HG03280 (cell line): ENCODE measurements around the gene FAM78B.
A peak's percentile ranks its signal among the peaks of the same experiment; 100 is the strongest.

Experiments used
- ATAC-seq: cut with Tn5 transposase; IDR thresholded peaks from one replicate; pipeline ENCODE4 v1.9.1; 2021; ENCODE audit warnings: mild to moderate bottlenecking, moderate library complexity; ENCODE audit not compliant: unreplicated experiment

Gene FAM78B

GRCh38 chr1:166121010-166121409 is 45.8 kb downstream of the FAM78B start:
- no peak for ATAC-seq

- ATAC-seq, result no peak
Observed at GRCh38 chr1:166120281-166120680, 46.5 kb downstream of the FAM78B start.

- no peak for ATAC-seq
Observed at GRCh38 chr1:166119471-166119965, 47.3 kb downstream of the FAM78B start.

- ATAC-seq, result no peak
Observed at GRCh38 chr1:166117776-166118175, 49.0 kb downstream of the FAM78B start.

GRCh38 chr1:166116026-166116425 is 50.8 kb downstream of the FAM78B start:
- no peak for ATAC-seq

- ATAC-seq, result no peak
Observed at GRCh38 chr1:166114419-166114818, 52.4 kb downstream of the FAM78B start.

- no peak for ATAC-seq
Observed at GRCh38 chr1:166113630-166114029, 53.2 kb downstream of the FAM78B start.

GRCh38 chr1:166113031-166113430 is 53.8 kb downstream of the FAM78B start:
- ATAC-seq, result no peak

- ATAC-seq, result no peak
Observed at GRCh38 chr1:166112425-166112824, 54.4 kb downstream of the FAM78B start.

GRCh38 chr1:166111430-166111829 is 55.4 kb downstream of the FAM78B start:
- no peak for ATAC-seq

- no peak for ATAC-seq
Observed at GRCh38 chr1:166090244-166090643, 76.6 kb downstream of the FAM78B start.

GRCh38 chr1:166089804-166090203 is 77.0 kb downstream of the FAM78B start:
- ATAC-seq, result peak; percentile 75

- ATAC-seq, result no peak
Observed at GRCh38 chr1:166088572-166088955, 78.2 kb downstream of the FAM78B start.

- ATAC-seq, result no peak
Observed at GRCh38 chr1:166087734-166088571, 78.8 kb downstream of the FAM78B start.

- ATAC-seq, result no peak
Observed at GRCh38 chr1:166086113-166086883, 80.5 kb downstream of the FAM78B start.

- no peak for ATAC-seq
Observed at GRCh38 chr1:166084613-166085012, 82.2 kb downstream of the FAM78B start.

GRCh38 chr1:166083887-166084286 is 82.9 kb downstream of the FAM78B start:
- peak; percentile 88 for ATAC-seq

- no peak for ATAC-seq
Observed at GRCh38 chr1:166082601-166083000, 84.2 kb downstream of the FAM78B start.

- ATAC-seq, result no peak
Observed at GRCh38 chr1:166080967-166081870, 85.6 kb downstream of the FAM78B start.

GRCh38 chr1:166080277-166080966 is 86.4 kb downstream of the FAM78B start:
- no peak for ATAC-seq
